ENCODE results near the gene NPAT.

Gene NPAT

DNA sequence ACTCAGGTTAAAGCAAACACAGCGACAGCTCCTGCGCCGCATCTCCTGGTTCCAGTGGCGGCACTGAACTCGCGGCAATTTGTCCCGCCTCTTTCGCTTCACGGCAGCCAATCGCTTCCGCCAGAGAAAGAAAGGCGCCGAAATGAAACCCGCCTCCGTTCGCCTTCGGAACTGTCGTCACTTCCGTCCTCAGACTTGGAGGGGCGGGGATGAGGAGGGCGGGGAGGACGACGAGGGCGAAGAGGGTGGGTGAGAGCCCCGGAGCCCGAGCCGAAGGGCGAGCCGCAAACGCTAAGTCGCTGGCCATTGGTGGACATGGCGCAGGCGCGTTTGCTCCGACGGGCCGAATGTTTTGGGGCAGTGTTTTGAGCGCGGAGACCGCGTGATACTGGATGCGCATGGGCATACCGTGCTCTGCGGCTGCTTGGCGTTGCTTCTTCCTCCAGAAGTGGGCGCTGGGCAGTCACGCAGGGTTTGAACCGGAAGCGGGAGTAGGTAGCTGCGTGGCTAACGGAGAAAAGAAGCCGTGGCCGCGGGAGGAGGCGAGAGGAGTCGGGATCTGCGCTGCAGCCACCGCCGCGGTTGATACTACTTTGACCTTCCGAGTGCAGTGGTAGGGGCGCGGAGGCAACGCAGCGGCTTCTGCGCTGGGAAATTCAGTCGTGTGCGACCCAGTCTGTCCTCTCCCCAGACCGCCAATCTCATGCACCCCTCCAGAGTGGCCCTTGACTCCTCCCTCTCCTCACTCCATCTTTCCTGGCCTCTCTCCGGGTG is at the start of gene NPAT, which contains the start of gene ATM:
NPAT (minus strand) TSS at position 65 of the 774 bp plus-strand sequence. CDS start 102 bp downstream, outside the sequence.
ATM (plus strand) TSS at position 494 of the 774 bp plus-strand sequence. CDS start 4,558 bp downstream, outside the sequence.
- DNase-seq, result peak; percentile 99

DNA sequence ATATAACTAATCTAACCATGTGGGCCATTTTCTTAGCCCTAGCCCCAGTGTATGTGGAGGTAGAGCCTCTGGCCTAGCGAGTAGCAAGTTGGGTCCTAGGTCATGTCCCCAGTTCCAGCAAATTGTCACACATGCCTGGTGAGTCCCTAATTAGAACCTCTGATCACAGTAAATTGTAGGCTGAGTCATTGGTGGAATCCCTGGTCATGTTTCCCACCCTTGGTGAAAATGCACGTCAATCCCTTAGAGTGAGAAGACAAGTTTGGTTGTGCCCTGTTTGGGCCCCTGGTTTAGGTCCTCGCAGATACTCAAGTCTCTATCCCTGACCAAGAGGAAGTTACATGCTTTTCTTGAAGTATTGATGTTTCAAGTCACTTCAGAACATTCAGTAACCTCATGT is 47.1 kb upstream of the NPAT start:
- DNase-seq, result no peak

DNA sequence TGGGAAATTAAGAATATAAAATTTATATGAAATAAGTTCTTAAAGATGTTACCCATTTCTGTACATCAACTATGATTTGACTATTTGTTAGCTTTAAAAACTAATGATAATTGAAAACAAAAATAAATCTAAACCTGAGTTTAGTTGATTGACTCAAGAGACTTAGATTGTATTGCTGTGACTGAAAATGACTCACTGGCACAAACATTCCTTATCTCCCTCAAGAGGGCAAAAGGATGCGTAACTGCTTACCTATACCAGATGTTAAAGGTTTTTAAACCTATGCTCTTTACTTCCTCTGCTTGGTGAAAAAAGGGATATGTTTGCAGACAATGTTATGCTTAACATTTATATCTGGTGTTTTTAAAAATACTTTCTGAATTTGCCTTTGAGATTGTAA is 30.7 kb upstream of the NPAT start:
- peak; percentile 13 for DNase-seq

DNA sequence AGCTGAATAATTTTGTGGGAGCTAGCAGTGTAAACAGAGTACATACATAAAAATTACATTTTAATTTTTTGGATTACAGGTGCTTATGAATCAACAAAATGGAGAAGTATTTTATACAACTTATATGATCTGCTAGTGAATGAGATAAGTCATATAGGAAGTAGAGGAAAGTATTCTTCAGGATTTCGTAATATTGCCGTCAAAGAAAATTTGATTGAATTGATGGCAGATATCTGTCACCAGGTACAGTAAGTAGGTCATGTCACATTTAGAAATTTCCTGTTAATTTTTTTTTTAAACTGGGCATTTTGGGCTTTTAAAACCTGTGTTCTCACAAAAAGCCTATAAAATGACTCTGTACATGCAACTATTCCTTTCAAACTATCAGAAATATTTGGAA is 24.4 kb upstream of the NPAT start:
- no peak for DNase-seq

DNA sequence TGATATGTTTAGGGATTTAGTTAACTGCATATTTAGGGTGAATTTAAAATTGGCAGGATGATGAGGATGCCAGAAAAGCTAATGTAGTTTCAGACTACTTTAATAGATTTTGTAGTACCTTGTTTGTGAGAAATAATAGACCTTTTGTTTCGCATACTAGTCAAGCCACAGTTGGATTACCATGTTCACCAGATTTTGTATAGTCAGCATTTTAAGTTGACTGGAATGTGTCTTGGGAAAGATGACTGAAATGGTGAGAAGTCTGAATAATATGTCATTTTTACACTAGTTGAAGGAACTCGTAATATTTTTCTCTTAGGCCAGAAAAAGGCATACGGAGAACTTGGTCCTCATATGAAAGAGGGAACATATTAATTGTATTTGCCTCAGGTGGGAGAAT is 23.9 kb upstream of the NPAT start:
- no peak for DNase-seq

DNA sequence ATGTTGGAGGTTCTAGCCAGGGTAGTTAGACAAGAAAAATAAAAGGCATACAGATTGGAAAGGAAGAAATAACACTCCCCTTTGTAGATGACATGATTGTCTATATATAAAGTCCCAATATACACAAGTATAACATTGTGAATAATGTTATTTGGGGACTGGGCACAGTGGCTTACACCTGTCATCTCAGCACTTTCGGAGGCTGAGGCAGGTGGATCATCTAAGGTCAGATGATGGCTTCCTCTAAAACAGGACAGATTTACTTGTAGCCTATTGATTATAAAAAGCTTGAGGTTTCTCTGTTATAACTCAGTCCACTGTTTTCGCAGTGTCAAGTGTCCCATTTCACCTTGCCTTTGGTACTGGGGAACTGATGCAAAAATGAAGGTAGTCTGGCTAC is 20.0 kb upstream of the NPAT start:
- DNase-seq, result no peak

DNA sequence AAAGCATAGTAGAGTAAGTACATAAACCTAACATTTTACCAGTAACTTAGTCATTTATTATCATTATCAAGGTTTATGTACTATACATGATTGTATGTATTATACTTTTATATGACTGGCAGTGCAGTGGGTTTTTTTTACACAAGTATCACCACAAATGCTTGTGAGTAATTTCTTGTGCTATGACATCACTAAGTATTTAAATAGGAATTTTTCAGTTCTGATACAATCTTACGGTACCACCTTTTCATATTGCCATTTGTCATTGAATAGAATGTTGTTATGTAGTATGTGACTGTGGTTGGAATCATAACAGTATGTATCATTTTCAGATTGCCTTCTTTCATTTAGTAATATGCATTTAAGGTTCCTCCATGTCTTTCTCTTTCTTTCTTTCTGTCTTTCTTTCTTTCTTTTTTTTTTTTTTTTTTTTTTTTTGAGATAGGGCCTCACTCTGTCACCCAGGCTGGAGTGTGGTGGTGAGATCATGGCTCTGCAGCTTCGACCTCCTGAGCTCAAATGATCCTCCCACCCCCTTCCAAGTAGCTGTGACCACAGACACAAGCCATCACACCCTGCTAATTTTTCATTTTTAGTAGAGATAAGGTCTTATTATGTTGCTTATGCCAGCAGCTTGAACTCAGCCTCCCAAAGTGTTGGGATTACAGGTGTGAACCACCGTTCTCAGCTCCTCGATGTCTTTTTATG is 19.0 kb upstream of the NPAT start:
- DNase-seq, result no peak

DNA sequence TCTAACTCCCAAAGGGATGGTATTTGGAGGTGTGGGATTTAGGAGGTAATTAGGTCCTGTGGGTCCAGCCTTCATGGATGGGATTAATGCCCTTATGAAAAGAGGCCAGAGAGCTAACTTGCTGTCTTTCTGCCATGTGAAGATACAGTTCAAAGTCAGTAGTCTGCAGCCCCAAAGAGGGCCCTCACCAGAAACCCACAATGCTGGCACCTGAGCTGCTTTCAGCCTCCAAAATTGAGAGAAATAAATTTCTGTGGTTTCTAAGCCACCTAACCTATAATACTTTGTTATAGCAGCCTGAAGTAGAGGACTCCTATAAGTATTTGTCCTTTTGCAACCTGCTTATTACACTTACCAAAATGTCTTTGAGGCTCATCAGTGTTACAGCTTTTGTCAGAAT is 16.6 kb upstream of the NPAT start:
- DNase-seq, result no peak

DNA sequence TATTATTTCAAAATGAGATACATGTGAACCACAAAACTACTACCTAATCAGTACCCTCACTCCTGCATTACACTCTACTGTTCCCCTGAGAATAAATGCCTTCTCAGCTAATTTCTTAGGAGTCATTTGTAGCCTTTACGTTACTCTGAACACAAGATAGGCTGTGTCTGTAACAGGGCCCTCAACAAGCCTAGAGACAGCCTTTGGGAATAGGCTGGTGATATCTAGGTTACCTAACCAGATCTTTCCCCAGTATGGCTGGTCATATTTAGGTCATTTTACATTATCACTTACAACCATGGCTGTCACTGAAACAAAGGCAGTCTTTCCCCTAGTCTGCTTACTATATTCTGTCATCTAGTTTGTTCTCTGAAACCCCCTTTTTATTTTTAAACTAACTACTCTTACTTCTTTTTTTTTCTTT is 14.6 kb upstream of the NPAT start:
- DNase-seq, result no peak

DNA sequence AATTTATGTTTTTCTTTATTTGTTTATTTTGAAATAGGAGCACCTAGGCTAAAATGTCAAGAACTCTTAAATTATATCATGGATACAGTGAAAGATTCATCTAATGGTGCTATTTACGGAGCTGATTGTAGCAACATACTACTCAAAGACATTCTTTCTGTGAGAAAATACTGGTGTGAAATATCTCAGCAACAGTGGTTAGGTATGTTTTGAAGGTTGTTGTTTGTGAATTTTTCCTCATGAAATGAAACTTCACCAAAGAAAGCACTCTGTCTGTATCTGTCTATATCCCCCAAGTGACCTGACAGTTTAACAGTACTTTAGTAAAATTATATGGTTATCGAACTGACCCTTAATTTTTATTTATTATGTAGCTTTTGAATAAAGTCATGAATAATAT is 13.2 kb upstream of the NPAT start:
- no peak for DNase-seq

DNA sequence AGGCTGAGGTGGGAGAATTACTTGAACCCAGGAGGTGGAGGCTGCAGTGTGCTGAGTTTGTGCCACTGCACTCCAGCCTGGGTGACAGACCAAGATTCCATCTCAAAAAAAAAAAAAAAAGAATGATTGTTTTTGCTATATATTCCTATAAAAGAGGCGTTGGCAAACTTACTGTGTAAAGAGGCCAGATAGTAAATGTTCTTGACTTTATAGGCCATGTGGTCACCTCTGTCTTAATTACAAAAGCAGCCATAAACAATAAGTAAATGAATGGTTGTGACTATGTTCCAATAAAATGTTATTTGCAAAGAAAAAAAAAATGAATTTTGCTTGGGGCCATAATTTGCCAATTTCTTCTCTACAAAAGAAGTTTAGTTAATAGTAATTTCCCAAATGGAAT is 12.8 kb upstream of the NPAT start:
- DNase-seq, result no peak

DNA sequence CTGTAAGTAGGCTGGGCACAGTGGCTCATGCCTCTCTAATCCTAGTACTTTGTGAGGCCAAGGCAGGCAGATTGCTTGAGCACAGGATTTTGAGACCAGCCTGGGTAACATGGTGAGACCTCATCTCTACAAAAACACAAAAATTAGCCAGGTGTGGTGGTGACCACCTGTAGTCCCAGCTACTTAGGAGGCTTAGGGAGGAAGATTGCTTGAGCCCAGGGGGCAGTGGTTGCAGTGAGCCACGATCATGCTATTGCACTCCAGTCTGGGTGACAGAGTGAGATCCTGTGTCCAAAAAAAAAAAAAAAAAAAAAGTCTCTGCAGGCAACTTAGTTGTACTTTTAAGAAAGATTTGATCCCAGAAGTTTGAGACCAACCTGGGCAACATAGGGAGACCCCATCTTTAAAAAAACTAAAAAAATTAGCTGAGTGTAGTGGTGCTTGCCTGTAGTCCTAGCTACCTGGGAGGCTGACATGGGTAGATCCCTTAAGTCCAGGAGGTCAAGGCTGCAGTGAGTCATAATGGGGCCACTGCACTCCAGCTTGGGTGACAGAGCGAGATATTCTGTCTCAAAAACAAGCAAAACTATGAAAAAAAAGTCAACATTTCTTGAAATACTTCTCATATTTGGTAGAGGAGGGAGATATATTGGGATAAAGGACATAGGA is 11.0 kb upstream of the NPAT start:
- DNase-seq, result no peak

DNA sequence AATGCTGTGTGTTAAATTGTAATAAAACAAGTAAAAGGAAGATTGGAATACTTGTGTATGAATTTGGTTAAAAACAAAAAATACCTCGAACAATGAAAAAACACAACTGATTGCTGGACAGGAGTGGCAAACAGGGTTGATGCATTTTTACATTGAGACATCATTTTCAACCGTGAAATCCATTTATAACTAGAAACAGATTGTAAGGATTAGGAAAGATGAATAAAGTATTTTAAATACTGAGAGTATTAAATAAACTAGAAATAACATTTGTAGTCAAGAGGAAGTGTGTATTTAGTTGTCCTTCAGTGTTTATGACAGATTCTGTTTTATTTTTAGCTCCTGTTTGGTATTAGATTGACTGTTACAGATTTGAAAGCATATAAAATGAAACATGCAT is 5.8 kb upstream of the NPAT start:
- no peak for DNase-seq

DNA sequence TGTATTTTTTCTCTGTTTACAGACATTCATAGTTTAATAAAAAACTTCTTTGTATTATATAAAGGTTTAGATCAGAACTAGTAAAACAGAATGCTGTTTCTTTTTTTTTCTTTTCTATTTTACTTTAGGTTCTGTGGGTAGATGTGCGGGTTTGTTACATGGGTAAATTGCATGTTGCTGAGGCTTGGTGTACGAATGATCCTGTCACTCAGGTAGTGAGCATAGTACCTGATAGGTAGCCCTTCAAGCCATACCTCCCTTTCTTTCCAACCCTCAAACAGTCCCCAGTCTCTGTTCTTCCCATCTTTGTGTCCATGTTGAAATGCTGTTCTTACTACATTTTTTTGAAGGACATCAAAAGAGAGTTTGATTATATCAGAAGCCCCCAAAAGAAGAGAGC is 3.6 kb upstream of the NPAT start:
- no peak for DNase-seq

DNA sequence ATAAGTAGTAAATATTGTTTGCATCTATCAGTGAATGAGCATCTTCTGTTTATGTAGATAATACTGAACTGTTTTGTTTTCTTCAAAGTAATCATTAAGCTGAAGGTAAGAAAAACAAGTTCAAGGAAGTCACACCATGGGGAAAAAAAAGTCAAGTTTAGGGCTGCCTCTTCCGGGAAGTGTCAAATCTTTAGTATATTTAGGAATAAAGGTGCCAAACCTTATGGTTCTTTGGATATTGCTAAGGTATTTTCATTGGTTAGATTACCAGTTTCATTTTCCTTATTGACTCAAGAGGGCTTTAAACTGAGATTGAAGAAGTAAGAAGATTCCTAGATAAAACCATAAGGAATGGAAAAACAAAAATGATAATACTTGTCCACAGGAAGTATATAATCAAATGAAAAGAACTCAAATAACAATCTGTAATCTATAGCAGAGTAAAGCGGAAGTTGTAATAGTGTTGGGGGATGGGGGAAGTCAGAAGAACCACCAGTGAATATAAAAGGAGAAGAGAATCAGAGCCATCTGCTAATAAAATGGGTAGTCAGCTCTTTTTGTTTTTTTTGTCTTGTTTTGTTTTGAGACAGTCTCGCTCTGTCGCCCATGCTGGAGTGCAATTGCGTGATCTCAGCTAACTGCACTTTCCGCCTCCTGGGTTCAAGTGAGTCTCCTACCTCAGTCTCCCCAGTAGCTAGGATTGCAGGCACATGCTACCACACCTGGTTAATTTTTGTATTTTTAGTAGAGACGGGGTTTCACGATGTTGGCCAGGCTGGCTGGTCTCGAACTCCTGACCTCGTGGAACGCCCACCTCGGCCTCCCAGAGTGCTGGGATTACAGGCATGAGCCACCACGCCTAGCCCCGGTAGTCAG is 2.7 kb upstream of the NPAT start:
- no peak for DNase-seq

DNA sequence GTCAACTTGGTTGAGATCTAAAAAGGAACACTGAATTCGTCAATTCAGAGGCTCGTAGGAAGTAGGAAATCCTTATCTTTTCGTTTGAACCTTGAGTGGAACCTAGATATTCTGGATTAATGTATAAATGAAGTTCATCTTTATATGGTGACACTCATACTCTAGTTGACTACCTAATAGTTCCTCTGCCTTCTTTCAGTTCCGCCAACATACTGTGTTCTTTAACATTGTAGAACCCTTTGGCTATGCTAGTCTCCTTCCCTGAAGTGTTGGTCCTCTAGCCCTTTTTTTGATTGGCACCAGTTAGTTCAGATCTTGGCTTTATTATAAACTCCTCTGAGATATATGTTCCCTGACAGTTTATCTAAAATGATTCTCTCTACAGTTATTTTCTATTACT is 1.9 kb upstream of the NPAT start:
- no peak for DNase-seq

DNA sequence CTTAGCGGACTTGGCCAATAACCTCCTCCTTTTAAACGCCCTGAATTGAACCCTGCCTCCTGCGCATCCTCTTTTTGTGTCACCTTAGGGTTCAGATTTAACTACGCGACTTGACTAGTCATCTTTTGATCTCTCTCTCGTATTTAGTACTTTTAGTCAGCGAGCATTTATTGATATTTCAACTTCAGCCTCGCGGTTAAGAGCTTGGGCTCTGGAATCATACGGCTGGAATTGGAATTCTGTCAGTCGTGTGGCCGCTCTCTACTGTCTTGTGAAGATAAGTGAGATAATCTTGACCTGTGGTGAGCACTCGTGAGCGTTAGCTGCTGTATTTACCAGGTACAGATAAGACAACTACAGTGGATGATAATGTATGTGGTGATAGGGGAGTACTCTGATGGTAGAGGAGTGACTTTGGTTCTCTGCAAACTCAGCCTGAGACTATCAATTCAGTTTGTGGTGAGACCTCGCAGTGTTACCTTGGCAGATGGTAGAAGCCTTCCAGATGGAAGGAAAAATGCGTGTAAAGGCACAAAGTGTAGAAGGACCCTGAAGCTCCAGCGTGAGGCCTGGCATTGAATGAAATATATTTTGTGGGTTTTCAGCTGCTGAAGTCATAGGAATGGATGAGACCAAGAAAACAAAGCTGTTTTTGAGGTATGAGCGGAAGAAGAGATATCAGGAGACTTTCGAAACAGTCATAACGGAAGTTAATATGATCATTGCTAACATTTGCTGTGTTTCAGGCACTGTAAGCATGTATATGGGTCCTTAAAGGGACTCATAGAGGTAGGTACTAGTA is 1.1 kb upstream of the NPAT start:
- no peak for DNase-seq

DNA sequence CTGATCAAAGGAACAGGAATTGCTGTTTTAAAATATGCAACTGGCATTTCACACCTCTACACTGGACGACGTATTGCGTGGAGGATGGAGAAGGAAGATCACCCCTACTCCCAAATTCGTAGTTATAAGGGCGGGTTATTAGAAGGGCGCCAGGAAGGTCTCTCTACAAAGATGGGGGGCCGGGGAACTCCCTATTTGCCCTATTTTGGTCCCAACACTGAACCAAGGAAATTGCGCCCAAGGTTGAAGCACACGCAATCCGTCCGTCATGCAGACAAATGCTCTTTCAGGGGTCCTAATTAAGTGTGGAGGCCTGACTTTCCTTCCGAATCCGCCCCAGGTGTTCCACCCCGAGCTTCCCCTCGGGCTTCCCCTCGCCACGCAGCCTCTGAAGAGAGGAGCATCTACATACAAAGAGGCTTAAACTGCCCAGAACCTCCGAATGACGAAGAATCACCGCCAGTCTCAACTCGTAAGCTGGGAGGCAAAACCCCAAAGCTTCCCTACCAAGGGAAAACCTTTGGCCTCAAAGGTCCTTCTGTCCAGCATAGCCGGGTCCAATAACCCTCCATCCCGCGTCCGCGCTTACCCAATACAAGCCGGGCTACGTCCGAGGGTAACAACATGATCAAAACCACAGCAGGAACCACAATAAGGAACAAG is 396 bp downstream of the NPAT start:
- no peak for DNase-seq

DNA sequence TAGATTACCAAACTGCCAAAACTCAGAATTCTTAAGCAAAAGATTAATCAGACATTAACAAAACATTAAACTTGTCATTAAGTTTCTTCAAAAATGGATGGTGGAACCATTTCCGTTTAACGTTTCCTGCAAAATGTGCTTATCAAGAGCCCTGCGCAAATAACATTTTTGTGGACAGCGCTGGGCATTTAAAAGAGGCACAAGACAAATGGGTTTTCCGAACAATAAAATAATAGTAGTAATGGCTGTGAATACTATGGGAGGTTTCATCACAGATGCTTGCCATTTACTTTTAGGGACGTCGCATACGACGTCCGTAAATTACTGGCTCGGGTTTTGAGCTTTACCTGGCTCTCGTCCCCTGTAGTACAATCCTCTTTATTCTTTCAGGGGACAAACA is 1.1 kb downstream of the NPAT start:
- no peak for DNase-seq

DNA sequence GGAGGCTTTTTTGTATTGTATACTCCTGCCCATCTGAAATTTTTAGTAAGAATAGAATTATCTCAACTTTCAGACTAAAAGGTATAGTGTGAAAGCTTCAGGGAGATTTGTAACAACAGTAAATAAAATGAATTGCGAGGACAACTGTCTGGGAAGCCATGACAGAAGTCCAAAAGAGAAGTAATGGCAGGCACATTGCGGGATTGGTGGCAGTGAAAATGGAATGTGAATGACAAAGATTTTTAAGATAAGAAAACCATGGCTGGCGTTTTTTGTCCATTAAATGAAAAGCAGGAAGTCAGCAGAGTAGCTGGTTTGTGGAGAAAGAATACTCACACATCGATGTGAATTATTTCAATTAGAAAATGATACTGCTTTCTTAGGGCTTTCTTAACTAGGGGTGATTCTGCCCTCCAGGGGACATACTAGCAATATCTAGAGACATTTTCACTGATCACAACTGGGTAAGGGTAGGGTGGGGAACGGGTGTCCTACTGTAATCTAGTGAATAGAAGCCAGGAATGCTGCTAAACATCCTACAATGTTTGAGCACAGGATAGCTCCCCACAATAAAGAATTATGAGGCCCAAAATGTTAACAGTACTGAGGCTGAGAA is 1.6 kb downstream of the NPAT start:
- no peak for DNase-seq

Measured in NCI-H226 (cell line).